ENCODE results near the gene NSD2. TPM values are rescaled to one million over a fixed set of nuclear protein-coding genes. Genes with fewer than 3 reads are reported as not detected.

Gene NSD2
- total and polyA plus RNA-seq, 2 donors (not counting 1 experiment from before 2014, with no cell fraction given), result 26.6 to 68.4 TPM

GRCh38 chr4:1971456-1972200, 100.4 kb downstream of the NSD2 start:
- Histone ChIP-seq H2AFZ (ENCODE audit: low read length) (no peak overlapping the region), H3K27ac (ENCODE audit: insufficient read depth, low read length) (no peak overlapping the region), H4K20me1 (ENCODE audit: control insufficient read depth, extremely low read depth, insufficient read depth, low read length) (no peaks in the 10 kb centered on the region), H3K27me3 (ENCODE audit: control insufficient read depth, insufficient read depth, low read length) (no peaks in the 10 kb centered on the region), H3K36me3 (ENCODE audit: control insufficient read depth, insufficient read depth, low read length) (peaks cover 30% of the 10 kb centered on the region), H3K9ac (ENCODE audit: insufficient read depth, low read length) (no peak overlapping the region), H3K79me2 (ENCODE audit: control insufficient read depth, insufficient read depth, low read length) (no peaks in the 10 kb centered on the region), H3K9me3 (ENCODE audit: control insufficient read depth, insufficient read depth, low read depth, low read length) (no peaks in the 10 kb centered on the region), H3K4me1 (ENCODE audit: control insufficient read depth, extremely low read depth, insufficient read depth, low read length) (no peaks in the 10 kb centered on the region), H3K4me3 (replicated peaks in 1 of 4; ENCODE audit: control extremely low read depth in 1 of 4, insufficient read depth in 1 of 4, low read depth in 3 of 4, low read length in 4 of 4) (no peak overlapping the region), H3K4me2 (ENCODE audit: extremely low read depth, insufficient read depth, low read length) (no peak overlapping the region)
- DNase-seq (ENCODE audit: low read depth in 2 of 2), result no peak
- no peak for TF ChIP-seq EZH2 (IDR thresholded peaks at IDR 0.05; ENCODE audit: low read length, missing control alignments)
- no peak for TF ChIP-seq CTCF (conservative IDR thresholded peaks at IDR 0.05 in 1 of 2, IDR thresholded peaks at IDR 0.05 in 1 of 2; ENCODE audit: low read depth in 1 of 2, low read length in 2 of 2)

DNA sequence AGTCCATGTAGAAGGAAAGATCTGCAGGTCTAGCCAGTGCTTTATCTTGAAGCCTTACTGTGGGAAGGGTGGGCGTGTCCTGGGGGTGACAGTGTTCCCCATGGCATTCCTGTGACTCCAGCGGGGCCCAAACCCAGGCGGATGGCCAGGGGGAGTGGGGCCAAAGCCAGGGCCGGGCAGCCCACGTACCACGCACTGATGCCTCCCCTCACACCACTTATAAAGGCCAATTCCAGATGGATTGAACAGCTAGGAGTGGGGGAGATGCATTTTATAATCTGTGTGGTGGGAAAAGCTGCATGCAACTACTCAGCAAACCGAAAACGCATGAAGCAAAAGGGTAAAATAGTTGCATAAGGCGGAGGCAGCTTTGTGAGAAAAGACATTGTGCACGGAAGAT, 101.2 kb downstream of the NSD2 start:
- Histone ChIP-seq H3K4me1 (ENCODE audit: control insufficient read depth, extremely low read depth, insufficient read depth, low read length) (no peaks in the 10 kb centered on the region), H3K4me3 (replicated peaks in 1 of 4; ENCODE audit: control extremely low read depth in 1 of 4, insufficient read depth in 1 of 4, low read depth in 3 of 4, low read length in 4 of 4) (no peak overlapping the region), H3K9ac (ENCODE audit: insufficient read depth, low read length) (no peak overlapping the region), H3K27ac (ENCODE audit: insufficient read depth, low read length) (no peak overlapping the region), H3K79me2 (ENCODE audit: control insufficient read depth, insufficient read depth, low read length) (no peaks in the 10 kb centered on the region), H3K9me3 (ENCODE audit: control insufficient read depth, insufficient read depth, low read depth, low read length) (no peaks in the 10 kb centered on the region), H3K4me2 (ENCODE audit: extremely low read depth, insufficient read depth, low read length) (no peak overlapping the region), H3K36me3 (ENCODE audit: control insufficient read depth, insufficient read depth, low read length) (peaks cover 35% of the 10 kb centered on the region), H2AFZ (ENCODE audit: low read length) (no peak overlapping the region), H4K20me1 (ENCODE audit: control insufficient read depth, extremely low read depth, insufficient read depth, low read length) (no peaks in the 10 kb centered on the region), H3K27me3 (ENCODE audit: control insufficient read depth, insufficient read depth, low read length) (no peaks in the 10 kb centered on the region)
- TF ChIP-seq CTCF (conservative IDR thresholded peaks at IDR 0.05 in 1 of 2, IDR thresholded peaks at IDR 0.05 in 1 of 2; ENCODE audit: low read depth in 1 of 2, low read length in 2 of 2), result no peak
- no peak for TF ChIP-seq EZH2 (IDR thresholded peaks at IDR 0.05; ENCODE audit: low read length, missing control alignments)
- DNase-seq (ENCODE audit: low read depth in 2 of 2), result no peak

GRCh38 chr4:1973218-1973617, 102.0 kb downstream of the NSD2 start:
- H4K20me1 ChIP-seq (ENCODE audit: control insufficient read depth, extremely low read depth, insufficient read depth, low read length), result no peaks in the 10 kb centered on the region
- H3K79me2 ChIP-seq (ENCODE audit: control insufficient read depth, insufficient read depth, low read length), result no peaks in the 10 kb centered on the region
- peaks cover 37% of the 10 kb centered on the region for H3K36me3 ChIP-seq (ENCODE audit: control insufficient read depth, insufficient read depth, low read length)

More at GRCh38 chr4:1973218-1973617, 102.0 kb downstream of the NSD2 start:
- Histone ChIP-seq H3K9ac (ENCODE audit: insufficient read depth, low read length) (no peak overlapping the region), H3K27ac (ENCODE audit: insufficient read depth, low read length) (no peak overlapping the region), H3K27me3 (ENCODE audit: control insufficient read depth, insufficient read depth, low read length) (no peaks in the 10 kb centered on the region), H3K4me3 (replicated peaks in 1 of 4; ENCODE audit: control extremely low read depth in 1 of 4, insufficient read depth in 1 of 4, low read depth in 3 of 4, low read length in 4 of 4) (no peak overlapping the region), H2AFZ (ENCODE audit: low read length) (no peak overlapping the region), H3K9me3 (ENCODE audit: control insufficient read depth, insufficient read depth, low read depth, low read length) (no peaks in the 10 kb centered on the region), H3K4me1 (ENCODE audit: control insufficient read depth, extremely low read depth, insufficient read depth, low read length) (no peaks in the 10 kb centered on the region), H3K4me2 (ENCODE audit: extremely low read depth, insufficient read depth, low read length) (no peak overlapping the region)
- TF ChIP-seq CTCF (conservative IDR thresholded peaks at IDR 0.05 in 1 of 2, IDR thresholded peaks at IDR 0.05 in 1 of 2; ENCODE audit: low read depth in 1 of 2, low read length in 2 of 2), result no peak
- no peak for TF ChIP-seq EZH2 (IDR thresholded peaks at IDR 0.05; ENCODE audit: low read length, missing control alignments)
- DNase-seq (ENCODE audit: low read depth in 2 of 2), result no peak

All from fibroblast of lung (primary cell).